Measurements from ENCODE around the gene FGR.

Gene FGR

DNA sequence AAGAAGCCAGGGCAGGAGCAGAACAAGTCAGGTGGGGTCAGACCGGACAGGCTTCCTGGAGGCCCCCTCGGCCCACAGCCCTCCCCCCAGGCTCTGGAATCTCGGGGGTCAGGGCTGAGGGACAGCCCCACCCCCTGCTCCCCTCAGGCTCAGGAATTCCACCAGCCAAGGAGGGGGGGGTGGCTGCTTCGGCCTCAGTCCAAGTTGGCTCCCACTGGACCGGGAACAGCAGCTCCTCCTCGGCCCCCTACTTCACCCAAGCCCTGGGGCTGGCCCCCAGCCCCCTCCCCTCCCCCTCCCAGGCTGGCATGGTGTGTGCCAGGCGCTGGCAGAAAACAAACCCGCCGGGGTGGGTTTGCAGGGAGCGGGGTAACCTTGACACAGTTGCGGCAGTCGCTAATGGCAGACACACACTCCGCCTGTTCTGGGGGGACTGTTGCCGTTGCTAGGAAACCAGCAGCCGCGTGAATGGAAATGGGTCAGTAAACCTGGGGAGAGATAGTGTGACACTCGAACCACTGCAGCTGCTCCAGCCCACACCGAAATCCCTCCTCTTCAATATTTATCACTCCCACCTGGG lies 63.5 kb downstream of the FGR start:
- DNase-seq (ENCODE audit: low read depth) = no peak
- no peak overlapping the region for H3K4me3 ChIP-seq (ENCODE audit: control insufficient read depth, low read depth, low read length)
- TF ChIP-seq, protein P1, sequence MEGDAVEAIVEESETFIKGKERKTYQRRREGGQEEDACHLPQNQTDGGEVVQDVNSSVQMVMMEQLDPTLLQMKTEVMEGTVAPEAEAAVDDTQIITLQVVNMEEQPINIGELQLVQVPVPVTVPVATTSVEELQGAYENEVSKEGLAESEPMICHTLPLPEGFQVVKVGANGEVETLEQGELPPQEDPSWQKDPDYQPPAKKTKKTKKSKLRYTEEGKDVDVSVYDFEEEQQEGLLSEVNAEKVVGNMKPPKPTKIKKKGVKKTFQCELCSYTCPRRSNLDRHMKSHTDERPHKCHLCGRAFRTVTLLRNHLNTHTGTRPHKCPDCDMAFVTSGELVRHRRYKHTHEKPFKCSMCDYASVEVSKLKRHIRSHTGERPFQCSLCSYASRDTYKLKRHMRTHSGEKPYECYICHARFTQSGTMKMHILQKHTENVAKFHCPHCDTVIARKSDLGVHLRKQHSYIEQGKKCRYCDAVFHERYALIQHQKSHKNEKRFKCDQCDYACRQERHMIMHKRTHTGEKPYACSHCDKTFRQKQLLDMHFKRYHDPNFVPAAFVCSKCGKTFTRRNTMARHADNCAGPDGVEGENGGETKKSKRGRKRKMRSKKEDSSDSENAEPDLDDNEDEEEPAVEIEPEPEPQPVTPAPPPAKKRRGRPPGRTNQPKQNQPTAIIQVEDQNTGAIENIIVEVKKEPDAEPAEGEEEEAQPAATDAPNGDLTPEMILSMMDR (IDR thresholded peaks at IDR 0.05; ENCODE audit: control insufficient read depth, insufficient read depth, low read depth, low read length, missing control alignments) = no peak

DNA sequence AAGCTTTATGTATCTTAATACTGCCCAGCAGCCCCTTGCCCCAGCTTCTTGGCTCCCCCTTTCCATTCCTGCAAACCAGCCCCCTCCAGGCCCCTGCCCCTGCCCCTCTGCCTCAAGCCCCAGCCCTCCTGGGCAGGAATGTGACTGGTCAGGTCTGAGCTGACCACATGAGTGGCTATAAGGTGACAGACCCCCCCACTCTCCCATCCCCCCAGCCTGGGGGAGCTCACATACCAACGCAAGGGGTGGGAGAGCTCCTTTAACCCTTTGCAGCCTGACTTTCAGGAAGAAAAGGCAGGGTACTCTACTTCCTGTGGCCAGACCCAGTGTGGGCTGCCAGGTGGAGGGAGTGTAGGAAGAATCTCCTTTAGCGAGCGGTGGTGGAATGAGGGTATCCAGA lies 64.2 kb downstream of the FGR start:
- TF ChIP-seq, protein P1 (IDR thresholded peaks at IDR 0.05; ENCODE audit: control insufficient read depth, insufficient read depth, low read depth, low read length, missing control alignments) = no peak
- no peak overlapping the region for H3K4me3 ChIP-seq (ENCODE audit: control insufficient read depth, low read depth, low read length)
- no peak for DNase-seq (ENCODE audit: low read depth)

DNA sequence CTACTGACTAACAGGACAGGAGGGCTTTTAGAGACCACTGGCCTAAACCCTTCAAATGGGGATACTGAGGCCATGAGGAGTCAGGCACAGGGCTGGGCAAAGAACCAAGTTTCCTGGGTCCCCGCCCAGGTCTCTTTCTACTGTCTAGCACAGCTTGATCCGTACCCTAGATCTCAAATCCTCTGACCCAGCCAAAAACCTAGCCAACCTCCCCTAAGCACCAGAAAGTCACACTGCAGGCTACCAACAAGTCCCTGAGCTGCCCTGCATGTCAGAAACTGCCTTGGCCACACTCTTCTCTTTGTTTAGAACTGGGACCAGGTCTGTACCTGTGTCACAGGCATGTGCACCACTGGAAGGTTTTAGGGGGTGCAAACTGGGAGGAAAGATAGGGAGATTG lies 64.6 kb downstream of the FGR start:
- H3K4me3 ChIP-seq (ENCODE audit: control insufficient read depth, low read depth, low read length) = no peak overlapping the region
- TF ChIP-seq, protein P1 (IDR thresholded peaks at IDR 0.05; ENCODE audit: control insufficient read depth, insufficient read depth, low read depth, low read length, missing control alignments) = no peak
- DNase-seq (ENCODE audit: low read depth) = no peak

DNA sequence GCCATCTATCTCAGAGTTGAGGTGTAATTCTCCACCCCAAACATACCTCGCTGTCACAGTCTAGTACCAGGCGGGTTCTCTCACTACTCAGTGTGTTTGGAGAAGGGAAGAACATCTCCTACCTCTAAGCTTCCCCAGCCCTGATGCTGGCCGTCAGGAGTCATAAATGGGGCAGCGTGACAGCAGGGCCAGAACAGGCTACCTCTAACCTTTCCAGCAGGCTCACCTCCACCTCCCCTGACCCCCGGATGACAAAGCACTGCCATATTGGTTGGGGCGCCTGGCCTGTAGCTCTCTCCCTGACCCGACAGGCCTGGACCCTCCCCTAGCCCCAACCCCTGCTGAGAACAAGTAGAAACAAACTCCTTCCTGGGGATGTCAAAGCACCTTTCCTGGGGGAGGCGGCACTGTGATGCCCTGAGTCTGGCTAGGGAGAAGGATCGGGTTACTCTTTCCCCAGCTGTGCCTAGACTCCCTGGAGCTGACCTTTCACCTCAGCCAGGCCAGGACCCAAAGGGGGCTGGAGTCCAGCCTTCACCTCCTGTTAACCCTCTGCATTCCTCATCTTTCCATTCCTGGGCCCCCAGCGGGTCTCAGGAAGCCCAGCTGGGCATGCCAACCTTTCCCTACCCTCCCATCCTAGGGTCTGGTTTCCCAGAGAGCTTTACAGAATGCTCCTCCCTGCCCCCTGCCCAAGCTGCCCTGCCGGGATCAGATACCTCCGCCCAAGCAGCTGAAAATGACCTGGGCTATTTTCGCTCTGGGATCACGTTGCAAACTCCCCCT lies 65.3 kb downstream of the FGR start:
- no peak for DNase-seq (ENCODE audit: low read depth)
- TF ChIP-seq, protein P1 (IDR thresholded peaks at IDR 0.05; ENCODE audit: control insufficient read depth, insufficient read depth, low read depth, low read length, missing control alignments) = no peak
- H3K4me3 ChIP-seq (ENCODE audit: control insufficient read depth, low read depth, low read length) = no peak overlapping the region

DNA sequence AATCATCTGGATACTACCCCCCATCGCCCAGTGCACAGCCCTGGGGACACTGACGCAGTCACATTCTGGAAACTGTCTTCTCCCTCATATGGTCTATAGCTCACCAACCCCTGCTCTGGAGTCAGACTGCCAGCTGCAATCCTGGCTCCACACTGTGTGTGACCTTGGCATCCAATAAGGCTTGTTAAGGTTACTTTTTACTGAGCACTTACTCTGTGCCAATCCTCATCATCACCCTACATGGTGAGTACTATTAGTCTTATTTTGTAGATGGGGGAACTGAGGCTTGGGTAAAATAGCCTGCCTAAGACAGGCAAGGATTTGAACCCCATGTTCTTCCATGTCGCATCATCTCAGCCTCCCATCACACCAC lies 65.9 kb downstream of the FGR start:
- no peak for DNase-seq (ENCODE audit: low read depth)
- H3K4me3 ChIP-seq (ENCODE audit: control insufficient read depth, low read depth, low read length) = peak overlapping the region; percentile 26; the same call in 1 of the 2 replicates
- TF ChIP-seq, protein P1 (IDR thresholded peaks at IDR 0.05; ENCODE audit: control insufficient read depth, insufficient read depth, low read depth, low read length, missing control alignments) = no peak

DNA sequence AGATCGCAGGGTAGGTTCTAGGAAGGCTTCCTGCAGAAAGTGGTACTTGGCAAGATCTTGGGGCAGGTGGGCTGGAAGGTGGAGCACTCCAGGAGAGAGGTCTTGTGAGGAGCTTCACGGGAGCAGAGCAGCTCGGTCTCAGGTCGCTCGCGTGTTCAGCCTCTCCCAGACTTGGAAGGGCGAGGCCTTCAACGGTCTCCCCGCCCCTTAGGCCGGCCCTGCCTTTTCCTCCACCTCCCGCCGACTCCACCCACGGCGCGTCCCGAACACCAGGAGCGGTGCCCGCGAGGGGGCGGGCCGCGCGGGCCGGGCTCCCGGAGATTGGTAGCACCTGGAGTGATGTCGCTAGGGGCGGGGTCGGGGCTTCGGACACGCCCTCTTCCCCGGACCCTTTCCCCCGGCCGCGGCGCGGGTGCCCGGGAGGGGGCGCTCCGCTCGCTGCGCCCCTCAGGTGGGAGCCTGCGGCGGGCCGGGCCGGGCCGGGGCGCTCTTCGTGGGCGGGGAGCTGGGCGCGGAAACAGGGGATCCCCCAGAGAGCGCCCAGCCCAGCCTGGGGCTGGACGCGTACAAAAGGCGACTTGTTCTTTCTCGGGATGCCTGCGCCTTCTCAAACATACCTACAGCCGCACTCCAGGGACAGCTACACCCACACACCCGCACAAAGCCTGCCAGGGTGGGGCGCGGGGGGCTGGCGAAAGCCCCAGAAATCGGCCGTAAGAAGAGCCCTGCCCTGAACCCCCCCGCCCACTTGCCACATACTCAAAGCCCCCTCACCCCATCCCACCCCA lies 66.5 kb downstream of the FGR start:
- TF ChIP-seq, protein P1 (IDR thresholded peaks at IDR 0.05; ENCODE audit: control insufficient read depth, insufficient read depth, low read depth, low read length, missing control alignments) = peak; percentile 38
- peak overlapping the region; percentile 26 for H3K4me3 ChIP-seq (ENCODE audit: control insufficient read depth, low read depth, low read length)
- no peak for DNase-seq (ENCODE audit: low read depth)
